H1 (cell line): ENCODE data around the gene PPM1K. TPM values are rescaled to one million over a fixed set of nuclear protein-coding genes. Genes with fewer than 3 reads are reported as not detected.

ENCODE experiments used
- CTCF ChIA-PET: fragments of 300-600 bp; sonication (Branson Sonifier 250); formaldehyde crosslinking; loops from one replicate; lab custom pipeline; 2021; ENCODE audit not compliant: partially characterized antibody; lab: Charles Lee
- POLR2A ChIA-PET: fragments of 300-600 bp; sonication (Branson Sonifier 250); formaldehyde crosslinking; loops from one replicate; lab custom pipeline; 2021; ENCODE audit warnings: inconsistent platforms; ENCODE audit not compliant: partially characterized antibody; lab: Charles Lee
- DNase-seq, 2 experiments: peaks; one replicate each; pipeline versions ENCODE4 v3.0.0 to v3.0.0-alpha.2; 2010 to 2022; ENCODE audit warnings: low spot score in 2 of 2, low read depth in 1 of 2, mixed read lengths in 1 of 2
- FAIRE-seq: peaks from 2 replicates; lab custom pipeline; 2011; peaks lifted over from hg19 to GRCh38; lab: Jason Lieb, UNC
- H2AFZ ChIP-seq: 2 replicates; pipeline ENCODE4 v1.8.1; 2012; ENCODE audit warnings: low read length, inconsistent platforms
- H2AK5ac ChIP-seq: 2 replicates; pipeline ENCODE4 v1.6.1; 2013; ENCODE audit warnings: low read depth, low read length
- H2BK120ac ChIP-seq: replicated peaks from 2 replicates; pipeline ENCODE3; 2013; ENCODE audit warnings: low read depth, low read length, inconsistent platforms
- H2BK12ac ChIP-seq: 2 replicates; pipeline ENCODE4 v1.6.1; 2013; ENCODE audit warnings: low read depth, low read length
- H2BK15ac ChIP-seq: 2 replicates; pipeline ENCODE4 v1.6.1; 2013; ENCODE audit warnings: low read length
- H2BK20ac ChIP-seq: 2 replicates; pipeline ENCODE4 v1.6.1; 2013; ENCODE audit warnings: low read length
- H2BK5ac ChIP-seq: 2 replicates; pipeline ENCODE4 v1.6.1; 2013; ENCODE audit warnings: low read depth, low read length
- H3K14ac ChIP-seq: 2 replicates; pipeline ENCODE4 v1.6.1; 2013; ENCODE audit warnings: inconsistent platforms; ENCODE audit not compliant: insufficient read length
- H3K18ac ChIP-seq: 2 replicates; pipeline ENCODE4 v1.6.1; 2013; ENCODE audit warnings: low read length; ENCODE audit errors: extremely low read depth
- H3K23ac ChIP-seq: 2 replicates; pipeline ENCODE4 v1.6.1; 2013; ENCODE audit warnings: inconsistent platforms; ENCODE audit not compliant: insufficient read length
- H3K23me2 ChIP-seq: 2 replicates; pipeline ENCODE4 v1.6.1; 2013; ENCODE audit warnings: low read depth, low read length
- H3K27ac ChIP-seq: 2 replicates; pipeline ENCODE4 v1.6.1; 2011; ENCODE audit warnings: low read depth, low read length, inconsistent platforms
- H3K27me3 ChIP-seq, 4 experiments: replicated peaks in 1 of 4; 1 replicate in 1 of 4; 2 replicates in 3 of 4; pipeline versions ENCODE4 v1.6.1 to v1.8.1; 2011 to 2013; ENCODE audit warnings: low read length in 3 of 4, mild to moderate bottlenecking in 3 of 4, inconsistent platforms in 2 of 4, mixed read lengths in 2 of 4, moderate library complexity in 1 of 4; ENCODE audit not compliant: control insufficient read depth in 3 of 4, insufficient read depth in 3 of 4; ENCODE audit errors: extremely low read depth in 1 of 4
- H3K36me3 ChIP-seq, 4 experiments: 2 replicates each; pipeline versions ENCODE4 v1.6.1 to v1.8.1; 2011 to 2013; ENCODE audit warnings: mild to moderate bottlenecking in 4 of 4, low read length in 3 of 4, moderate library complexity in 2 of 4, control low read depth in 1 of 4, inconsistent platforms in 1 of 4; ENCODE audit not compliant: insufficient read depth in 4 of 4, control insufficient read depth in 2 of 4
- H3K4ac ChIP-seq: replicated peaks from 2 replicates; pipeline ENCODE3; 2013; ENCODE audit warnings: low read length, low read depth, mixed read lengths, inconsistent platforms; ENCODE audit not compliant: insufficient read length
- H3K4me1 ChIP-seq, 4 experiments: replicated peaks in 1 of 4; 1 replicate in 1 of 4; 2 replicates in 3 of 4; pipeline versions ENCODE4 v1.6.1 to v1.8.1; 2011 to 2013; ENCODE audit warnings: low read length in 3 of 4, inconsistent platforms in 2 of 4, mixed read lengths in 1 of 4; ENCODE audit not compliant: insufficient read depth in 4 of 4, control insufficient read depth in 3 of 4
- H3K4me2 ChIP-seq, 2 experiments: 2 replicates each; pipeline versions ENCODE4 v1.6.1 to v1.8.1; 2011 to 2013; ENCODE audit warnings: low read depth in 2 of 2, low read length in 2 of 2, control low read depth in 1 of 2, inconsistent platforms in 1 of 2, mild to moderate bottlenecking in 1 of 2; ENCODE audit not compliant: insufficient read depth in 1 of 2
- H3K4me3 ChIP-seq, 4 experiments: fragments of 200-600, 300-600 bp in 1 of 4; sonication (generic), shearing (Covaris generic), sonication (Bioruptor Twin) in 1 of 4; 2 replicates each; pipeline versions ENCODE4 v1.5.1 to v1.8.1; 2011 to 2016; ENCODE audit warnings: low read length in 4 of 4, low read depth in 3 of 4, control low read depth in 2 of 4, inconsistent platforms in 2 of 4, mild to moderate bottlenecking in 2 of 4, mixed read lengths in 1 of 4, moderate library complexity in 1 of 4; ENCODE audit not compliant: insufficient read depth in 2 of 4; ENCODE audit errors: extremely low read depth in 1 of 4
- H3K56ac ChIP-seq: replicated peaks from 2 replicates; pipeline ENCODE3; 2013; ENCODE audit warnings: low read depth, mild to moderate bottlenecking, mixed read lengths, low read length, inconsistent platforms; ENCODE audit not compliant: insufficient read length
- H3K79me1 ChIP-seq: 2 replicates; pipeline ENCODE4 v1.6.1; 2013; ENCODE audit warnings: low read depth, low read length, control low read depth
- H3K79me2 ChIP-seq, 2 experiments: 2 replicates each; pipeline versions ENCODE4 v1.6.1 to v1.8.1; 2012 to 2013; ENCODE audit warnings: low read length in 2 of 2, mild to moderate bottlenecking in 2 of 2, inconsistent platforms in 1 of 2; ENCODE audit not compliant: insufficient read depth in 2 of 2, control insufficient read depth in 1 of 2
- H3K9ac ChIP-seq, 4 experiments: replicated peaks in 1 of 4; 1 replicate in 1 of 4; 2 replicates in 3 of 4; pipeline versions ENCODE4 v1.6.1 to v1.8.1; 2011 to 2013; ENCODE audit warnings: low read depth in 3 of 4, low read length in 3 of 4, control low read depth in 2 of 4, mild to moderate bottlenecking in 2 of 4, moderate library complexity in 2 of 4, inconsistent platforms in 1 of 4; ENCODE audit errors: extremely low read depth in 1 of 4
- H3K9me3 ChIP-seq, 2 experiments: 2 replicates each; pipeline versions ENCODE4 v1.6.1 to v1.8.1; 2012 to 2013; ENCODE audit warnings: mild to moderate bottlenecking in 2 of 2, moderate library complexity in 2 of 2, control low read depth in 1 of 2, inconsistent platforms in 1 of 2, low read depth in 1 of 2, low read length in 1 of 2, mixed read lengths in 1 of 2; ENCODE audit not compliant: insufficient read depth in 2 of 2
- H4K20me1 ChIP-seq, 2 experiments: replicated peaks in 1 of 2; 2 replicates each; pipeline versions ENCODE3 to v1.8.1; 2011 to 2013; ENCODE audit warnings: inconsistent platforms in 2 of 2, low read length in 2 of 2, mild to moderate bottlenecking in 1 of 2; ENCODE audit not compliant: insufficient read depth in 2 of 2, control insufficient read depth in 1 of 2
- H4K5ac ChIP-seq: 2 replicates; pipeline ENCODE4 v1.6.1; 2013; ENCODE audit warnings: low read length, low read depth, mixed read lengths, inconsistent platforms; ENCODE audit not compliant: insufficient read length
- H4K8ac ChIP-seq: 2 replicates; pipeline ENCODE4 v1.8.0; 2013; ENCODE audit warnings: mild to moderate bottlenecking, moderate library complexity, low read length, inconsistent platforms; ENCODE audit not compliant: insufficient read depth; ENCODE audit errors: extremely low read depth
- H4K91ac ChIP-seq: replicated peaks from 2 replicates; pipeline ENCODE3; 2013; ENCODE audit warnings: low read length, mixed read lengths, inconsistent platforms; ENCODE audit not compliant: insufficient read length
- SAP30 ChIP-seq: fragments of 300-600 bp; sonication (generic); IDR thresholded peaks from 2 replicates; pipeline ENCODE4 v1.7.1; 2012; ENCODE audit warnings: low read length, moderate library complexity, mild to moderate bottlenecking, inconsistent platforms; ENCODE audit not compliant: insufficient read depth, insufficient replicate concordance
- TEAD4 ChIP-seq: IDR thresholded peaks from 2 replicates; pipeline ENCODE4 v1.6.1; 2012; ENCODE audit warnings: low read depth, low read length, inconsistent platforms, mixed read lengths
- YY1 ChIP-seq: IDR thresholded peaks from 2 replicates; pipeline ENCODE4 v1.6.1; 2011; ENCODE audit warnings: low read depth, mild to moderate bottlenecking, low read length
- ZNF274 ChIP-seq: IDR thresholded peaks from 2 replicates; pipeline ENCODE4 v1.7.0; 2012; ENCODE audit warnings: low read length, borderline replicate concordance; ENCODE audit errors: extremely low read depth
- WGBS, 2 experiments: shearing (Covaris generic) in 1 of 2; methylation state at CpG; one replicate each; pipeline versions ENCODE4 v1.1.6 to v1.1.7; 2013 to 2015; ENCODE audit warnings: low lambda C conversion rate in 2 of 2, mixed read lengths in 2 of 2, inconsistent platforms in 1 of 2, low coverage in 1 of 2, missing lambda C conversion rate in 1 of 2; ENCODE audit not compliant: insufficient replicate concordance in 2 of 2, insufficient coverage in 1 of 2, insufficient read length in 1 of 2; ENCODE audit errors: extremely low coverage in 1 of 2, missing lambda C conversion rate in 1 of 2; 5-methylcytosine and 5-hydroxymethylcytosine counted together
- polyA plus RNA-seq, 7 experiments: library from polyadenylated mRNA; depleted of rRNA in 3 of 7; stranded (reverse) in 5 of 7; unstranded in 2 of 7; fragments of >200 nt in 5 of 7; fragments of 200-250 nt in 2 of 7; gene quantifications; 1 replicate in 5 of 7; 2 replicates in 1 of 7; 4 replicates in 1 of 7; pipeline versions ENCODE4 v1.2.1 to v1.2.3, GENCODE V29; 2011 to 2013; ENCODE audit warnings: missing spikeins in 2 of 7, mixed read lengths in 2 of 7
- total RNA-seq: library from RNA; stranded (reverse); fragmentation: NEBNext Ultra II Directional; extraction: Animal tissue kit (Norgen Biotek cat#: 25700); gene quantifications from 2 replicates; pipeline ENCODE4 v1.2.1, GENCODE V29; 2021

Gene PPM1K
- total and polyA plus RNA-seq, 2 of the 8 experiments (the other 6 are each of a cell fraction or from before 2014, with no cell fraction given), result 4.2 to 10.7 TPM

DNA sequence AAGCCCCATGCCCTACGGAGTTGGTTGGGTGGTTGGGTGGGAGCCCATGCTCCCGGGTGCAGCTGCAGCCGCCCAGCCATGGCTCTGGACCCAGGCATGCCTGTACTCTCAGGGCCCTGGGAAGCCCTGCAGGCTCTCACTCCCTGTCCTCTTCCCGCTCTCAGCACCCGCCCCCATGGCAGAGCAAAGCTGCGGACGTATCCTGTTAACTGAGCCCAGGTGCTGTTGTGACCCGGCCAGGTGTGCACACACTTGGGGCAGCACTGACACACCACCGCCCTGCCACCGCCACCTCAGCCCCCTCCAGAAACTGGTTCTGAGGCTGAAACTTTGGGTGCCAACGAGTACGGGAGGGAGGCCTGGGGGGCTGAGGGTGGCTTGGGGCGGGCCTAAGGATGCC lies 40.3 kb downstream of the PPM1K start:
- no peaks in the 10 kb centered on the region for H3K79me1 ChIP-seq
- no peak overlapping the region for H2BK120ac ChIP-seq
- no peak overlapping the region for H3K23ac ChIP-seq
- no peak overlapping the region for H2BK5ac ChIP-seq
- FAIRE-seq (no peak), DNase-seq (peak in 1 of 2 experiments; percentile 38)
- no peaks in the 10 kb centered on the region for H3K79me2 ChIP-seq
- WGBS, 2 experiments, result 86% methylated on average over 13 of the region's 13 CpGs; no CpG with 5 or more reads in 1 of the 2 experiments
- no peak overlapping the region for H3K4ac ChIP-seq
- H3K9me3 ChIP-seq, result no peaks in the 10 kb centered on the region; a peak in 1 of 4 replicates
- POLR2A ChIA-PET, result interaction anchor here (1.7 kb wide), 1 partner anchor 14 kb away, joined by 3 read pairs; no protein-coding TSS in a partner anchor
- H3K27me3 ChIP-seq, result no peaks in the 10 kb centered on the region
- no peak overlapping the region for H3K18ac ChIP-seq
- H3K14ac ChIP-seq, result no peak overlapping the region
- H4K8ac ChIP-seq, result no peak overlapping the region; the same call in none of the 2 replicates
- no peak overlapping the region for H2BK15ac ChIP-seq
- H3K36me3 ChIP-seq, result no peaks in the 10 kb centered on the region
- H3K4me1 ChIP-seq, result no peaks in the 10 kb centered on the region; a peak in 1 of 7 replicates
- CTCF ChIA-PET, result interaction anchor here (1.1 to 2.1 kb wide), 4 partner anchors 13 to 270 kb away, joined by 3 to 5 read pairs (median 3); no protein-coding TSS in a partner anchor
- H2AFZ ChIP-seq, result no peak overlapping the region; the same call in 1 of the 2 replicates
- H3K23me2 ChIP-seq, result no peaks in the 10 kb centered on the region
- no peak overlapping the region for H2BK20ac ChIP-seq
- no peak overlapping the region for H4K5ac ChIP-seq
- H4K91ac ChIP-seq, result no peak overlapping the region
- no peak overlapping the region for H2BK12ac ChIP-seq
- H3K4me3 ChIP-seq, result no peak overlapping the region
- no peak overlapping the region for H3K56ac ChIP-seq
- H3K9ac ChIP-seq, result no peak overlapping the region
- no peak overlapping the region for H3K4me2 ChIP-seq
- H2AK5ac ChIP-seq, result no peak overlapping the region
- no peaks in the 10 kb centered on the region for H4K20me1 ChIP-seq
- no peak overlapping the region for H3K27ac ChIP-seq
- no peak for TF ChIP-seq ZNF274
- no peak for TF ChIP-seq SAP30
- TF ChIP-seq TEAD4, result no peak
- no peak for TF ChIP-seq YY1
